CD1c-positive myeloid dendritic cell (primary cell): ENCODE measurements around the gene GRM7.
"Not testable (repeated sequence)": the region's sequence is repeated elsewhere in the genome, so short reads cannot be mapped to it uniquely, and the experiment has no call there.

Source experiments
- DNase-seq: peaks from one replicate; pipeline ENCODE4 v3.0.0-alpha.2; 2016; ENCODE audit errors: extremely low spot score

GRM7 gene

GRCh38 chr3:6860954-6861624 is at the start of gene GRM7:
Gene GRM7, plus strand, starts transcription at chr3:6861115.
- no peak for DNase-seq

- no peak for DNase-seq
Measured at GRCh38 chr3:6821411-6821810, 39.5 kb upstream of the GRM7 start.

- DNase-seq: no peak
Measured at GRCh38 chr3:6825524-6825923, 35.4 kb upstream of the GRM7 start.

- DNase-seq: no peak
Measured at GRCh38 chr3:6827453-6827852, 33.5 kb upstream of the GRM7 start.

- DNase-seq: no peak
Measured at GRCh38 chr3:6844723-6845122, 16.2 kb upstream of the GRM7 start.

- no peak for DNase-seq
Measured at GRCh38 chr3:6854184-6854583, 6.7 kb upstream of the GRM7 start.

- no peak for DNase-seq
Measured at GRCh38 chr3:6857510-6857909, 3.4 kb upstream of the GRM7 start.

GRCh38 chr3:6860149-6860953 is 564 bp upstream of the GRM7 start:
- DNase-seq: no peak

GRCh38 chr3:6861625-6862000 is 698 bp downstream of the GRM7 start:
- no peak for DNase-seq

GRCh38 chr3:6862041-6862879 is 1.3 kb downstream of the GRM7 start:
- DNase-seq: no peak

GRCh38 chr3:6862880-6863195 is 1.9 kb downstream of the GRM7 start:
- DNase-seq: no peak

GRCh38 chr3:6867269-6867668 is 6.4 kb downstream of the GRM7 start:
- DNase-seq: no peak

- DNase-seq: no peak
Measured at GRCh38 chr3:6878731-6879130, 17.8 kb downstream of the GRM7 start.

GRCh38 chr3:6912240-6912639 is 51.3 kb downstream of the GRM7 start:
- no peak for DNase-seq

- no peak for DNase-seq
Measured at GRCh38 chr3:6915898-6916297, 55.0 kb downstream of the GRM7 start.

- no peak for DNase-seq
Measured at GRCh38 chr3:6921066-6921465, 60.2 kb downstream of the GRM7 start.

GRCh38 chr3:6921876-6922275 is 61.0 kb downstream of the GRM7 start:
- no peak for DNase-seq

- DNase-seq: no peak
Measured at GRCh38 chr3:6928064-6928463, 67.1 kb downstream of the GRM7 start.

GRCh38 chr3:6929918-6930317 is 69.0 kb downstream of the GRM7 start:
- DNase-seq: no peak

GRCh38 chr3:6935418-6935817 is 74.5 kb downstream of the GRM7 start:
- DNase-seq: not testable (repeated sequence)

GRCh38 chr3:6935970-6936369 is 75.1 kb downstream of the GRM7 start:
- DNase-seq: no peak

- no peak for DNase-seq
Measured at GRCh38 chr3:6962801-6963200, 101.9 kb downstream of the GRM7 start.

- DNase-seq: no peak
Measured at GRCh38 chr3:6965881-6966280, 105.0 kb downstream of the GRM7 start.
